Measurements from ENCODE around the gene CTAGE4.
"Not testable (repeated sequence)": the region's sequence is repeated elsewhere in the genome, so short reads cannot be mapped to it uniquely, and the experiment has no call there.

CTAGE4 gene

GRCh38 chr7:144183166-144183565 is at the start of gene CTAGE4:
Gene CTAGE4 (plus strand): TSS chr7:144183466. CDS start chr7:144183504, 38 bp downstream.
- not testable (repeated sequence) for DNase-seq (ENCODE audit: low spot score)

GRCh38 chr7:144134116-144134515 is 49.1 kb upstream of the CTAGE4 start:
- DNase-seq (ENCODE audit: low spot score), result no peak

- DNase-seq (ENCODE audit: low spot score), result no peak
These were observed 45.8 kb upstream of the CTAGE4 start for GRCh38 chr7:144137501-144137900.

GRCh38 chr7:144142187-144142586 is 41.1 kb upstream of the CTAGE4 start:
- DNase-seq (ENCODE audit: low spot score), result no peak

- no peak for DNase-seq (ENCODE audit: low spot score)
These were observed 38.8 kb upstream of the CTAGE4 start for GRCh38 chr7:144144426-144144825.

- DNase-seq (ENCODE audit: low spot score), result no peak
These were observed 34.9 kb upstream of the CTAGE4 start for GRCh38 chr7:144148224-144148827.

- DNase-seq (ENCODE audit: low spot score), result no peak
These were observed 24.4 kb upstream of the CTAGE4 start for GRCh38 chr7:144158861-144159260.

- no peak for DNase-seq (ENCODE audit: low spot score)
These were observed 18.5 kb upstream of the CTAGE4 start for GRCh38 chr7:144164784-144165183.

GRCh38 chr7:144171594-144172350 is 11.5 kb upstream of the CTAGE4 start:
- not testable (repeated sequence) for DNase-seq (ENCODE audit: low spot score)

GRCh38 chr7:144174613-144175012 is 8.7 kb upstream of the CTAGE4 start:
- DNase-seq (ENCODE audit: low spot score), result no peak

GRCh38 chr7:144178380-144179164 is 4.7 kb upstream of the CTAGE4 start:
- not testable (repeated sequence) for DNase-seq (ENCODE audit: low spot score)

- not testable (repeated sequence) for DNase-seq (ENCODE audit: low spot score)
These were observed 4.1 kb upstream of the CTAGE4 start for GRCh38 chr7:144179165-144179479.

GRCh38 chr7:144187848-144188247 is 4.6 kb downstream of the CTAGE4 start:
- DNase-seq (ENCODE audit: low spot score), result not testable (repeated sequence)

- not testable (repeated sequence) for DNase-seq (ENCODE audit: low spot score)
These were observed 5.4 kb downstream of the CTAGE4 start for GRCh38 chr7:144188578-144189171.

GRCh38 chr7:144193782-144194181 is 10.5 kb downstream of the CTAGE4 start:
- DNase-seq (ENCODE audit: low spot score), result not testable (repeated sequence)

GRCh38 chr7:144194453-144194852 is 11.2 kb downstream of the CTAGE4 start:
- DNase-seq (ENCODE audit: low spot score), result not testable (repeated sequence)

- DNase-seq (ENCODE audit: low spot score), result not testable (repeated sequence)
These were observed 12.1 kb downstream of the CTAGE4 start, which contains the start of gene ARHGEF35 for GRCh38 chr7:144195212-144195872. Gene ARHGEF35 (minus strand): TSS chr7:144195833. CDS start chr7:144188383, 7,450 bp downstream.

- DNase-seq (ENCODE audit: low spot score), result not testable (repeated sequence)
These were observed 15.7 kb downstream of the CTAGE4 start for GRCh38 chr7:144198934-144199333.

- not testable (repeated sequence) for DNase-seq (ENCODE audit: low spot score)
These were observed 18.7 kb downstream of the CTAGE4 start for GRCh38 chr7:144201978-144202377.

- DNase-seq (ENCODE audit: low spot score), result not testable (repeated sequence)
These were observed 19.8 kb downstream of the CTAGE4 start for GRCh38 chr7:144203086-144203485.

GRCh38 chr7:144205306-144205705 is 22.0 kb downstream of the CTAGE4 start:
- not testable (repeated sequence) for DNase-seq (ENCODE audit: low spot score)

GRCh38 chr7:144217200-144217599 is 33.9 kb downstream of the CTAGE4 start:
- DNase-seq (ENCODE audit: low spot score), result not testable (repeated sequence)
